CD4-positive, alpha-beta T cell treated with Interleukin-2 at 100 ng/mL for 4 hours (primary cell): ENCODE results near the gene ARID5B.

Experiments used
- DNase-seq: peaks from one replicate; pipeline ENCODE4 v3.0.0-alpha.2; 2020; ENCODE audit warnings: low spot score

The ARID5B gene

DNA sequence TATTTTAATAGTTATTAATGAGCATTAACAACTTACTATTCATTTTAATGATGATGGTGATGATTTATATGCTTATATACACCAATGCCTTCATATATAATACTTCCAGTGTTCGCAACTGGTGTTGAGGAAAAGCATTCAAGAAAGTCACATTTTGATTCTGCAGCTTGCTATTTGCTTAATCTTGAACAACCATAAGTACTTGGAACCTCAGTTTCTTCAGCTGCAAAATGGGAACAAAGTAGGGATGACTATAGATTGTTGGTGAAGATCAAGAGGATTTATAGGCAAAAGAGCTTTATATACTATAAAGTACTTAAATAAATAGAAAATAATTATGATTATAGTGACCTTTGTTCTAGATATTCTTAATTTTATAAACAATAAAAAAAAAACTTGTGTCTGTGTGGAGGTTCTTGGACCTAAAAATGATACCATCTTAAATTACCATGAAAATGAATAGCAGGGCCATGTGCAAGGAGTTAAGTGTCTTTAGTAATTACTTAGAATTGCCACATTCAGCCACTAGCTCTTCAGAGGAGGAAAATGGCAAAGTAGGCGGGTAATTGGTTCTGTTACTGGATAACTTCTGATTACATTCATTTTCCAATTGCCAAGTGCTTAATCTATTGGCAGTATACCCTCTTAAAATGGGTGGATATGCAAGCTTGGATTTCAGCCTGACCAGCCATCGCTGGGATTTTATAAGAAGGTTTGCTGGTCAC lies 4.5 kb downstream of the ARID5B start:
- DNase-seq, result no peak

DNA sequence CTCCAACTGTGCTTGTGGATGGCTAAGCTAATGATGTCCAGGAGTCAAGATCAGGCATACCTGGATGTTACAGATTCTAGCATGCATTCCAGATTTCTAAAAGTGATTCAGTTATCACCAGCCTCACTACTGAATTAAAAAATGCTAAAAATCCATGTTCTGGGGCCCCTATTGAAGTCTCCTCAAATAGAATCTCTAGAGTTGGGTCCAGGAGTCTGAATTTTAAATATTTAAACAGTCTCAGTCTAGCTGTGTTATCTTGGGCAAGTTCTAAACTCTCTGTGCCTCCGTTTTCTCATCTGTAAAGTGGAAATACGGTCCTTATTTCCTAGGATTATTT lies 5.0 kb downstream of the ARID5B start:
- no peak for DNase-seq

DNA sequence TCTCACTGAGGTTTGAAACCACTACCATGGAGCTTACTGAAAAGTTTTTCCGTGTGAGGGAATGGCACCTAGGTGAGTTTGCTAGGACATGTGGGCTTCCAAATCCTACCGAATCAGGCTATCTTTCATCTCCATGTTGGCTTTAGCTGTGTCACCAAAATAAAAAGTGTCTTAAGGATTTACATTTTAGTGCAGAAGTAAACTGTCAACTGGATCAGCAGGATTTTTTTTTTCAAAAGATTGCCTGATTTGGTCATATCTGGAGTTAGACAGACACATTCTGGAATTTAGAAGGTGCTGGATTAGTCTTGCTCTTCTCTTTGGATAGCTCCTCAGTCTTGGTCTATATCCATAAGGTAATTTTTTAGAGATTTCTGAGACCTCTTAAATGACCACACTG lies 5.5 kb downstream of the ARID5B start:
- no peak for DNase-seq

DNA sequence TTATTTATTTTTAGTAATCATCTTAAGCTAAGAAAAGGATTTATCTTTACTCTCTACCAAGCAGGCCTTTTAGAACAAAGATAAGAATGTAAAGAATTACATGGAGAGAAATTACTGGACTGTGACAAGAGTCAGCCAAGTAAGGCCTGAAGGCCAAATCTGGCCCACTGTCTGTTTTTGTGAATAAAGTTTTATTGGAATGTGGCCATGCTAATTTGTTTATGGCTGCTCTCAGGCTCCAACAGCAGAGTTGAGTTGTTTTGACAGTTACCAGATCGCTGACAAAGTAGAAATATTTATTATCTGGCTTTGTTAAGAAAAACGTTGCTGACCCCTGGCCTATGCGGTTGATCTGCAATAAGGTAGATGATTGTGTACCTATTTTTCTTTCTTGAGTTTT lies 6.1 kb downstream of the ARID5B start:
- DNase-seq, result no peak

DNA sequence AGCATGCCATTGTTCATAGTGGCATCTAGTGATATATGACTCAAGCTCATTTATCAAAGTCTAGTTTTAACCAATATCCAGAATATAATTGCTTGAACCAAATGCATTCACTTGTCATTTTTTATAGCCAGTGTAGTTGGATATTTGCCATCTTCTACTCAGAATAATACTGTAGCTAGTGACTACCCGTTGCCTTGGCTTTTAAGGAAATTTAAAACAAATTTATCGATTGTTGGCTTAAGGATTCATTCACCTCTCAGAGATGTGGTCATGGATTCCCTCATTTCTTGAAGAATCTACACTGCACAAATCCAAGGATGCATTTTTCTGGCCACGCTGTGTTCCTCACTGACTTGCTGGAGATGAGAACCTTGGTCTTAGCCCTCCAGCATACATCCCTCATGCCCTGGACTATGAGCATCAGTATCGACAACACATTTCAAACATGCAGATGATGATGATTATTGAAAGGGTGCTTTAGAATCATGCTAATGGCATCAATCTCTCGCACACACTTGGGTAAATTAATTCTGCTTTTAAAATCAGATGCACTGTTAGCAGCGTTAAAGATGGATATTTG lies 8.8 kb downstream of the ARID5B start:
- no peak for DNase-seq

DNA sequence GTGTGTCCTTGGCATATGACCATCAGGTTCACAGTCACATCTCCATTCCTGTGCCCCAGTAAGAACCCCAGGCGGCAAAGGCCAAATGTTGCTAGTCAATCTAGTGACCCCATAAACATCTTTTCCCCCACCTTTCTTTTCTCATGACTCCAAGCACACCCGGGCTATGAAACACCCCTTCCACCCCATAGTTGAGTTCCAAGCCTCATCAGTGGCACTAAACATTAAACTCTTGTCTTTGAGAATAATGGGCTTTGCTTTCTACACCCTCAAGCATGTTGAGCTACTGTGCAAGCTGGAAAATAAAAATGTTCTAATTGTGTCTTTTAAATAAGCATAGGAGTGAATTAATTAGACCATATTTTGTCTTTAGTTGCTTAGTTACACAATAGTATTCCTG lies 9.4 kb downstream of the ARID5B start:
- no peak for DNase-seq

DNA sequence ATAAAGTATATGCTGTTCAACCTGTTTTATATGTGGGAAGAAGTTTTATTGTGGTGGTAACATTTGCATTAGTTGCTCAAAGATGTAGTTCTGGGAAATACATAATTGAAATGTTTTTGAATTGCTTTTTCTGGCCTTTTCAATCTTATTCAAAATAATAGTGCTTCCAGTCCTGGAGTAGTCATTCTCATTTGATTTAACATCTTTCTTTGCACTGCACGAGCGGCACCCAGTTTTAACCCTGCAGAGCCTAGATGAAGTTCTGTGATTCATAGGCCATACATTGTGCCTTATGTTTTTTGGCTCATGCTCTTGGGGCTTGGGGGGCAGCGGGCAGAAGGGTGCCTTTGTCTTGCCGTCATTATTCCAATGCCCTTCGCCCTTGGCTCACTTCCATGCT lies 9.9 kb downstream of the ARID5B start:
- no peak for DNase-seq

DNA sequence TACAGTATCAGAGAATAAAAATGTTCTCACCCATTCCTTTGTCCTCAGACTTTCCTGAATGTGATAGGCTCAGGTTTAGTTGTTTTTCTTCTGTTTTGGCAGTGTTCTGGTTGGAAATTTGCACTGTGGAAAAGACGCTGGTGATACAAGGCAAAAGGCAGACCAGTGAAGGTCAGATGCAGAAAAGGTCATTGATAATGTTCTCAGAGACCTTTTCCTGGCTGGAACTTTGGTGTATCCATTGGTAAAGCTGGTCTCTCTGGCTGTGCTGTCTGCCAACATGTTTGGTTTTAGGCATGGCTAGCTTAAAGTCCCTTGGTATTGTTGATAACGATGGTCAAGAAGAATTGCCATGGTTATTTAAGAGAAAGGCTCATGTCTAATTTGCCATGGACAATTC lies 11.5 kb downstream of the ARID5B start:
- no peak for DNase-seq

DNA sequence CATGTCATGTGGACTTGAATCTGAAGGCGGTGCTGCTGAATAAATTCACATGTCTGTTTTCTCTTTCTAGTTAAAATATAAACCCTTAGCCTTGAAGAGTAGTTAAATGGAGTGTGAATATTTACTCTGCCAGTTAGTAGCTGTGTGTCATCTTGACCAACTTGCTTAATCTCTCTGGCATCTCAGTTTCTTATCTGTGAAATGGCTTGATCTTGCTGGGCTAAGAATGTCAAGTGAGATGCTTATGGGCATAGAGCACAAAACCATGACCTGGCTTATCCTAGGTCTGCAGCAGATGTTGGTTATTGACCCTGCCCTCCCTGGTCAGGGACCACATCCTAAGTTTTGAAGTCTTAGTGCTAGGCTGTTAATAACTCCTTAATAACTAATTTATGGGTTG lies 16.6 kb downstream of the ARID5B start:
- DNase-seq, result no peak

DNA sequence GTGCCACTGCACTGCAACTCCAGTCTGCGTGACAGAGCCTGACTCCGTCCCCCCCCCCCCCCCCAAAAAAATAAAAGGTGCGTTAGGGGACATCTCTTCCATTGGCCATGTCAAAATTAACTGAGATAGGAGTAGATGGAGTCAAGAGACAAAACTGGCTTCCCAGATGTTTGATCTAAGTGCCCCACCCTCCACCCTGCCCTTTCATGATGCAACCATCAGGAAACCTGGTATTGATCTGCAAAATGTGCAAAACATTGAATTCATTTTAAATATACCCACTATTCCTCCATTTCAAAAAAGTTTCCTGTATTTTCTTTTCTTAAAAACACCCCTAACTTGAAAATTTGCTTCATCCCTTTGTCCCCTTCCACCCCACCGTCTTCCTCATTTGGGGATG lies 17.5 kb downstream of the ARID5B start:
- no peak for DNase-seq

DNA sequence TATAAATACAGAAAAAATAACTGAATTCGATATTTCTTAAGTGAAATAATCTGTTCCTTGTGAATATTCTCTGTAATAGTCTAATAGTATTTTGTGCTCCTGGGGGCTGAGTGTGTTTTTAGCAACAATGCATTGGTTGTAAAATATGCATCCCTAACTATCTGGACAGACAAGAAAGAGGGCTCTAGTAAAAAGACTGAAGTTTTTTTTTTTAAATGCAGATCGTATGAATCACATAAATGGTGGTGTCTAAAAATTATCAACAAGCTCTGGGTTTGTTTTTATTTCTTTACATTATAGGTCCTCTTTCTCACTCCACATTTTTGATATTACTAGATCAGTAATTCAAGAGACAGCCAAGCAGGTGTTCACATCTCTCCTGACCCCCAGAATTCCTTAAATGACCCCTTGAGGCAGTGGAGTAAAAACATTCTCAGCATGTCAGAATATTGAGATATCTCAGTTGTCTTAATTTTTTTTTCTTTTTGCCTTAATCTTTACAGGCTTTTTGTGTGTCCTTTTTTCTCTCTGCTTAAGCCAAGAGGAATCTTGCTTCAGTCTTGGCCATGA lies 18.2 kb downstream of the ARID5B start:
- no peak for DNase-seq

DNA sequence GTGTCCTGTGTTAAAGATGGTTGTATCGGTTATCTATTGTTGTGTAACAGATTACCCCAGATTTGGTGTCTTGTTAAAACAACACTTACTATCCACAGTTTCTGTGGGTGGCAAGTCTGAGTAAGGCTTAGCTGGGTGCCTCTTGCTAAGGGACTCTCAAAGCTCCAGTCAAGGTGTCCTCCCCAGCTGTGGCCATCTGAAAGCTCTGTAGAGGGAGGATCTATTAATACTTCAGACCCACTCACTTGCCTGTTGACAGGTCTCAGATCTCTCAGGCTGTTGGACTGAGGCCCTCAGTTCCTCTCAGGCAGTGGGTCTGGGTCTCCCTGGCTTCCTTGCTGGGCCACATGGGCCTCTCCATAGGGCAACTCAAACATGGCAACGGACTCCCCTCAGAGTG lies 19.6 kb downstream of the ARID5B start:
- DNase-seq, result no peak

DNA sequence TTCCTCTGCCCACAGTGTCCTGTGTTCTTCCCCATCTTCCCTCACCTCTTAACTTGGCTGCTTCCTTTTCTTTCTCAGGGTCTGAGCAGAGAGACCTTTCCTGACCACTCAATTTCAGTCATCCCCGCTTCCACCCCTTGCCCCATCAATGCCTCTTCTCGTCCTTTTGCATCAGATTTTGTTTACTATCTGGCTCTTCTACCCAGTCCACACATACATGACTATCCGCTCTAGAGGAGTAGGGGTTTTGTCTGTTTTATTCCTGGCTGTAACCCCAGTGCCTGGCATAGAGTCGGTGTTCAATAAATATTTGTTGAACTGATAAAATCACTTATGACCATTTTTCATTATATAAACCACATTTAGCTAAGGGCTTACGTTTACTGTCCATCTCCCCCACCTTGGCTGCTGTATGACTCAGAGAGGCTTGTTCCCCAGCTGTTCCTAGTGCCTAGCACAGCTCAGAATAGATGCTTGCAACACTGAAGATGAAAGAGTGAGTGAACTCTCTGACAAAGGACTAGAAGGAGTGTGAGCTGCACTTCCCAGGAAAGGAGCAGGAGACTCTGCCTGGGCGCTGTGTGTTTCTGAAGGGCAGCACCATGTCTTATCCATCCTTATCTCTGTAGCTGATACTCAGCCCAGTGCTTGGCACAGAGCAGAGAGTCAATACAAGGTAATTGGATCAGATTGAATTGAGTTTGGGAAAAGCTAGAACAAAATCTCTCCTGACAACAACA lies 21.9 kb downstream of the ARID5B start:
- DNase-seq, result no peak

DNA sequence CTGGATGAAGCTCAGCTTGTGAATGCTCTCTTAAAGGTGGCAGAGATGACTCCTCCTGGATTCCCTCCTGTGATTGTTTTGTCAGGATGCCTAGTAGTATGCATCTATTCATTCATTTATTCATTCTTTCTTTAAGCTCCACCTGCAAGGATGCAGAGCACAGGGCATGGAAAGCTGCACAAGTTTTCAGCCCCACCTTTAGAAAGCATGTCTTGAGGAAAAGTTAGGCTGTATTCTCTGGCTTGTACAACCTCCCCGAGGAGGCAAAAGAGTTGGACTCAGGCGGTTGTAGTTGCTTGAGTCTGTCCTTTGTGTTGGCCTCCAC lies 22.4 kb downstream of the ARID5B start:
- no peak for DNase-seq

DNA sequence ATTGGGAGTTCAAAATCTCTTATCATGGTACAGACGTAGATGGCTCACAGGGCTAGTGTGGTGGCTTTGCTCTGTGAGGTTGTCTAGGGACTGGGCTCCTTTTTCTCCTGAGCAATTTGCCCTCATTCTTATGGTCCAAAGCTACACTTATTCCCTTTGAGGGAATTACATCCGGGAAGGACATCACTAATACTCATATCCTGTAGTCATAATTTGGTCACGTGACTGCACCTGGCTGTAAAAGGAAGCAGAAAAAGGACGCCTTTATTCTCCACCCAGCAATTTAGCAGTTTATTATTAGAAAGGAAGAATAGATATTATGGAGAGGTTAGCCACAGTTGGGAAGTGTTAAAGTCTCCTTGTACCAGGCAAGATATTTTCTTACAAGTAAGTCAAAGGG lies 28.1 kb downstream of the ARID5B start:
- DNase-seq, result no peak

DNA sequence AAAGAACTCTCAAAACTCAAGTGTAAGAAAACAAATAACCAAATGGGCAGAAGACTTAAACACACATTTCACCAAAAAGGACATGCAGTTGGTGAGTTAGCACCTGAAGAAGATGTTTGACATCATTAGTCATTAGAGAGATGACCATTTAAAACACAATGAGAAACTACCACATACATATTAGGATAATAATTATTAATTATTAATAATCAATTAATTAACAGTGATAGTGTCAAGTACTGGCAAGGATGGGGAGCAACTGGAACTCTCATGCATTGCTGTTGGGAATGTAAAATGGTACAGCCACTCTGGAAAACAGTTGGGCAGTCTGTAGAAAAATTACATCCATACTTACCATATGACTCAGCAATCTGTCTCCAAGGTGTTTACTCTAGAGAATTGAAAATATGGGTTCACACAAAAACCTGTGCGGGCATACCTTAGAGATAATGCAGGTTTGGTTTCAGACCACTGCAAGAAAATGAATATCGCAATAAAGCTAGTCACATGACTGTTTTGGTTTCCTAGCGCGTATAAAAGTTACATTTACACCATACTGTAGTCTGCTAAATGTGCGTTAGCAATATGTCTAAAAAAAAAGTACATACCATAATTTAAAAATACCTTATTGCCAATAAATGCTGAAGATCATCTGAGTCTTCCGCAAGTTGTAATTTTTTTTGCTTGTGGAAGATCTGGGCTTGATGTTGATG lies 30.3 kb downstream of the ARID5B start:
- DNase-seq, result no peak

DNA sequence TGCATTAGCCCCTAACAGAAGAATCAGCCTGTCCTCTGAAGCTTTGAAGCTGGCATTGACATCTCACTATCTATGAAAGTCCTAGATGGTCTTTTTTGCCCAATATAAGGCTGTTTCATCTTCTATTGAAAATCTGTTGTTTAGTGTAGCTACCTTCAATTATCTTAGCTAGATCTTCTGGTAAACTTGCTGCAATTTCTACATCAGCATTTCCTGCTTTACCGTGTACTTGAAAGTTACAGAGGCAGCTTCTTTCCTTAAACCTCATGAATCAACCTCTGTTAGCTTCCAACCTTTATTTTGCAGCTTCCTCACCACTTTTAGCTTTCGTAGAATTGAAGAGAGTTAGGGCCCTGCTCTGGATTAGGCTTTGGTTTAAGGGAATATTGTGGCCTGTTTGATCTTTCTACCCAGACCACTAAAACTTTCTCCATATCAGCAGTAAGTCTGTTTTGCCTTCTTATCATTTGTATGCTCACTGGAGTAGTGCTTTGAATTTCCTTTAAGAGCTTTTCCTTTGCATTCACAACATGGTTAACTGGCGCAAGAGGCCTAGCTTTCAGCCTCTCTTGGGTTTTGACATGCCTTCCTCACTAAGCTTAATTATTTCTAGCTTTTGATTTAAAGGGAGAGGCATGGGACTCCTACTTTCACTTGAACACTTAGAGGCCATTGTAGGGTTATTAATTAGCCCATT lies 32.5 kb downstream of the ARID5B start:
- DNase-seq, result peak; percentile 35

DNA sequence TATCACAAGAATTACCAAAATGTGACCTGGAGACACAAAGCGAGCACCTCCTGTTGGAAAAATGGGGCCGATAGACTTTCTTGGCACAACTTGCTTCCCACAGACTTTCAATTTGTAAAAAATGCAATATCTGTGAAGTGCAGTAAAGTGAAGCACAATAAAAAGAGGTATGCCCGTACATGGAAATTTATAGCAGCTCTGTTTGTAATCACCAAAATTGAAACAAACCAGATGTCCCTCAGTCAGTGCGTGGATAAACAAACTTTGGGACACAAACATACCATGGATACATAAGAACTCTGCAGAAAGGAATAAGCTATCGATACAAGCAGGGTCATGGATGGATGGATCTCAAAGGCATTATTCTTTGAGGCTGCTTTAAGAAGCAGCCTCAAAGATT lies 33.6 kb downstream of the ARID5B start:
- DNase-seq, result no peak

DNA sequence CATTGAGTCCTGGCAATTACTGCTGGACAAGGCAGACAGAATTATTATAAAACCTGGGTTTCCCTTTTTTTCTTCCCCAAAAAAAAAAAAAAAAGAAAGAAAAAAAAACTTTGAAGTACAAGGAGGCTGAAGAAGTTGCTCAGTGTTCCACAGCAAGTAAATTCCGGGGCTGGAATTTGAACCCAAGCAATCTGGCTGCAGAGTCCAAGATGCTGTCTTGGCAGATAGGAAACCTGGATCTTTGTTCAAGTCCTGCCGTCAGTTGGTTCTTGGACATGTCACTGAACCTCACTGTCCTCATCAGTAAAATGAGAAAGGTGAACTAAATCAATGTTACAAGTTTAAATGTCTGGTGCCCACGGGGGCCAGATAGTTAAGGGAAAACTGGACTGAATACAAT lies 35.3 kb downstream of the ARID5B start:
- no peak for DNase-seq

DNA sequence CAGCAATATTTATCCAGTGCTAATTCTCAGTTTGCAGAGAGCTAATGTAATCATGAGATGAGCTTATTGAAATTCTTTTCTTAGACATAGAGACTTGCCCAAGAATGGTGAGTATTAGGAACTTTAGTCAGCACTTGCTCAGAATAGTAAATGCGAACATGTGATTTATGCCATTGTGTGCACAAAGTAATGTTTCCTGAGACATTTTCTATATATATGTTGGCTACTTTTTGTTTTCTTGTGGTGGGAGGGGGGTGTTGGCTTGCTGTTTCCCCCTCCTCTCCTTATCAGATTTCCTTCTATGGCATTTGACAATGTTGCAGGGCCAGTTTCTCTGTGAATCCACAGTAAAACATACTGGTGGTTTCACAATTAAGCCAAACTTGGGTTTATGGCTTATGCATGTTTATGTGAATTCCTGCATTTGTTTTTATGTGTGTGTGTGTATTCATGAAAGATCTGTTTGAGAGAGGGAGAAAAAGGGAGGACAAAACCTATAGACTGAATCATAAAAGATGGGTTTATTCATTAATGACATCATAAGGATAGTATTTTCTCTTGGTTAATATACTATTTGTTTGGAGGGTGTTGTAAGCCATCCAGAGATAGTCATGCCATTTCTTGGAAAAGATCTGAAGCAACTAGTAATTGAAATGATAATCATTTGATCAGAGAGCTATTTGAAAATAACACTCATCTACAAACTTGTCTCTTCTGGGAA lies 36.3 kb downstream of the ARID5B start:
- peak; percentile 68 for DNase-seq

DNA sequence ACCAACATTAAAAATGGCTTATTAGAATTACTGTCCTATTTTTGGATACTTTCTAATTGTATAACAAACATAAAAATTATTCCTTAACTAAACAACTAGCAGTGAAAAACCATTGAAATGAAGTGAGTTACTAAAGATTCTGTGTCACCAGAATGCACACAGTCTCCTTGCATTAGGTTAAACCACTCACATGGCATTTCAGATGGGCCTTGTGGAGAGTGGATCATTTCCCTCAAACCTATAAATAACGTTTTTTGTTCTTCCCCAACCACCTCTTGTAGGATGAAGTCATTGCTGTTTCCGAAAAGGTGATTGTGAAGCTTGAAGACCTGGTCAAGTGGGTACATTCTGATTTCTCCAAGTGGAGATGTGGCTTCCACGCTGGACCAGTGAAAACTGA lies 38.4 kb downstream of the ARID5B start:
- no peak for DNase-seq
